ENCODE results near the gene RABGAP1L.

- TF ChIP-seq CTCF (conservative IDR thresholded peaks at IDR 0.05) (no peak), EZH2 (IDR thresholded peaks at IDR 0.05; ENCODE audit: low read depth) (no peak)
Observed at GRCh38 chr1:174451408-174451807, 292.1 kb downstream of the RABGAP1L start.
